Measurements from ENCODE around the gene KAT7. TPM values are rescaled to one million over a fixed set of nuclear protein-coding genes. Genes with fewer than 3 reads are reported as not detected.

KAT7 gene
- total and polyA plus RNA-seq, 2 experiments from 2014 or later, result 31.0 to 187 TPM

GRCh38 chr17:49753959-49754391 lies 34.5 kb upstream of the KAT7 start (continued):
- TF ChIP-seq ETS1 (IDR thresholded peaks at IDR 0.05) (no peak), ZNF331 (CRISPR knock-in tag; IDR thresholded peaks at IDR 0.05; ENCODE audit: low read depth) (no peak)

- H3F3A ChIP-seq (replicated peaks; ENCODE audit: low read depth), result no peaks in the 10 kb centered on the region
- H3K27me3 Mint-ChIP-seq (ENCODE audit: insufficient read depth, low read depth, poor library complexity), result no peaks in the 10 kb centered on the region
- no peak for DNase-seq (ENCODE audit: low spot score)
- no peaks in the 10 kb centered on the region; the same call in 2 of the 3 replicates for H3K9me3 Mint-ChIP-seq
- no peak overlapping the region for H3K4me2 ChIP-seq
- H3K36me3 Mint-ChIP-seq (ENCODE audit: low read depth), result peaks cover 11% of the 10 kb centered on the region; the same call in 2 of the 3 replicates
- no peak overlapping the region; the same call in 1 of the 2 replicates for H3K27ac Mint-ChIP-seq
- H3K36me3 ChIP-seq (ENCODE audit: insufficient read depth), result no peaks in the 10 kb centered on the region
- peaks cover 40% of the 10 kb centered on the region for H3K4me1 Mint-ChIP-seq
- peaks cover 99% of the 10 kb centered on the region for H3K79me2 ChIP-seq (replicated peaks; ENCODE audit: insufficient read depth)
- ATAC-seq, result no peak
- H3K9me2 ChIP-seq (ENCODE audit: insufficient read depth), result no peaks in the 10 kb centered on the region
- H4K20me1 ChIP-seq (replicated peaks; ENCODE audit: insufficient read depth), result peaks cover 69% of the 10 kb centered on the region
- no peaks in the 10 kb centered on the region for H3K27me3 ChIP-seq (ENCODE audit: insufficient read depth)
- TF ChIP-seq EZH2phosphoT487 (IDR thresholded peaks at IDR 0.05; ENCODE audit: unreplicated experiment) (no peak), REST (IDR thresholded peaks at IDR 0.05; ENCODE audit: unreplicated experiment) (no peak), STAT1 (IDR thresholded peaks at IDR 0.05; ENCODE audit: unreplicated experiment) (no peak), ZNF114 (CRISPR knock-in tag; IDR thresholded peaks at IDR 0.05) (no peak), ETS1 (IDR thresholded peaks at IDR 0.05) (no peak), CREB1 (CRISPR knock-in tag; IDR thresholded peaks at IDR 0.05; ENCODE audit: low read depth) (no peak)
- TF ChIP-seq, protein P1, sequence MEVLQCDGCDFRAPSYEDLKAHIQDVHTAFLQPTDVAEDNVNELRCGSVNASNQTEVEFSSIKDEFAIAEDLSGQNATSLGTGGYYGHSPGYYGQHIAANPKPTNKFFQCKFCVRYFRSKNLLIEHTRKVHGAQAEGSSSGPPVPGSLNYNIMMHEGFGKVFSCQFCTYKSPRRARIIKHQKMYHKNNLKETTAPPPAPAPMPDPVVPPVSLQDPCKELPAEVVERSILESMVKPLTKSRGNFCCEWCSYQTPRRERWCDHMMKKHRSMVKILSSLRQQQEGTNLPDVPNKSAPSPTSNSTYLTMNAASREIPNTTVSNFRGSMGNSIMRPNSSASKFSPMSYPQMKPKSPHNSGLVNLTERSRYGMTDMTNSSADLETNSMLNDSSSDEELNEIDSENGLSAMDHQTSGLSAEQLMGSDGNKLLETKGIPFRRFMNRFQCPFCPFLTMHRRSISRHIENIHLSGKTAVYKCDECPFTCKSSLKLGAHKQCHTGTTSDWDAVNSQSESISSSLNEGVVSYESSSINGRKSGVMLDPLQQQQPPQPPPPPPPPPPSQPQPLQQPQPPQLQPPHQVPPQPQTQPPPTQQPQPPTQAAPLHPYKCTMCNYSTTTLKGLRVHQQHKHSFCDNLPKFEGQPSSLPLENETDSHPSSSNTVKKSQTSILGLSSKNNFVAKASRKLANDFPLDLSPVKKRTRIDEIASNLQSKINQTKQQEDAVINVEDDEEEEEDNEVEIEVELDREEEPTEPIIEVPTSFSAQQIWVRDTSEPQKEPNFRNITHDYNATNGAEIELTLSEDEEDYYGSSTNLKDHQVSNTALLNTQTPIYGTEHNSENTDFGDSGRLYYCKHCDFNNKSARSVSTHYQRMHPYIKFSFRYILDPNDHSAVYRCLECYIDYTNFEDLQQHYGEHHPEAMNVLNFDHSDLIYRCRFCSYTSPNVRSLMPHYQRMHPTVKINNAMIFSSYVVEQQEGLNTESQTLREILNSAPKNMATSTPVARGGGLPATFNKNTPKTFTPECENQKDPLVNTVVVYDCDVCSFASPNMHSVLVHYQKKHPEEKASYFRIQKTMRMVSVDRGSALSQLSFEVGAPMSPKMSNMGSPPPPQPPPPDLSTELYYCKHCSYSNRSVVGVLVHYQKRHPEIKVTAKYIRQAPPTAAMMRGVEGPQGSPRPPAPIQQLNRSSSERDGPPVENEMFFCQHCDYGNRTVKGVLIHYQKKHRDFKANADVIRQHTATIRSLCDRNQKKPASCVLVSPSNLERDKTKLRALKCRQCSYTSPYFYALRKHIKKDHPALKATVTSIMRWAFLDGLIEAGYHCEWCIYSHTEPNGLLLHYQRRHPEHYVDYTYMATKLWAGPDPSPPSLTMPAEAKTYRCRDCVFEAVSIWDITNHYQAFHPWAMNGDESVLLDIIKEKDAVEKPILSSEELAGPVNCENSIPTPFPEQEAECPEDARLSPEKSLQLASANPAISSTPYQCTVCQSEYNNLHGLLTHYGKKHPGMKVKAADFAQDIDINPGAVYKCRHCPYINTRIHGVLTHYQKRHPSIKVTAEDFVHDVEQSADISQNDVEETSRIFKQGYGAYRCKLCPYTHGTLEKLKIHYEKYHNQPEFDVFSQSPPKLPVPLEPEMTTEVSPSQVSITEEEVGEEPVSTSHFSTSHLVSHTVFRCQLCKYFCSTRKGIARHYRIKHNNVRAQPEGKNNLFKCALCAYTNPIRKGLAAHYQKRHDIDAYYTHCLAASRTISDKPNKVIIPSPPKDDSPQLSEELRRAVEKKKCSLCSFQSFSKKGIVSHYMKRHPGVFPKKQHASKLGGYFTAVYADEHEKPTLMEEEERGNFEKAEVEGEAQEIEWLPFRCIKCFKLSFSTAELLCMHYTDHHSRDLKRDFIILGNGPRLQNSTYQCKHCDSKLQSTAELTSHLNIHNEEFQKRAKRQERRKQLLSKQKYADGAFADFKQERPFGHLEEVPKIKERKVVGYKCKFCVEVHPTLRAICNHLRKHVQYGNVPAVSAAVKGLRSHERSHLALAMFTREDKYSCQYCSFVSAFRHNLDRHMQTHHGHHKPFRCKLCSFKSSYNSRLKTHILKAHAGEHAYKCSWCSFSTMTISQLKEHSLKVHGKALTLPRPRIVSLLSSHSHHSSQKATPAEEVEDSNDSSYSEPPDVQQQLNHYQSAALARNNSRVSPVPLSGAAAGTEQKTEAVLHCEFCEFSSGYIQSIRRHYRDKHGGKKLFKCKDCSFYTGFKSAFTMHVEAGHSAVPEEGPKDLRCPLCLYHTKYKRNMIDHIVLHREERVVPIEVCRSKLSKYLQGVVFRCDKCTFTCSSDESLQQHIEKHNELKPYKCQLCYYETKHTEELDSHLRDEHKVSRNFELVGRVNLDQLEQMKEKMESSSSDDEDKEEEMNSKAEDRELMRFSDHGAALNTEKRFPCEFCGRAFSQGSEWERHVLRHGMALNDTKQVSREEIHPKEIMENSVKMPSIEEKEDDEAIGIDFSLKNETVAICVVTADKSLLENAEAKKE (CRISPR knock-in tag; IDR thresholded peaks at IDR 0.05), result no peak
- H2AFZ ChIP-seq, result no peak overlapping the region
- H3K4me1 ChIP-seq (ENCODE audit: insufficient read depth), result peaks cover 19% of the 10 kb centered on the region
- no peak overlapping the region for H3K4me3 ChIP-seq
- H3K27ac ChIP-seq (ENCODE audit: low read depth), result no peak overlapping the region
- H3K4me3 Mint-ChIP-seq, result no peak overlapping the region
Observed at GRCh38 chr17:49755663-49756283, 32.7 kb upstream of the KAT7 start.
